GM19395 (cell line): ENCODE results near the gene TRIP12.
"Not testable (repeated sequence)": the region's sequence is repeated elsewhere in the genome, so short reads cannot be mapped to it uniquely, and the experiment has no call there.

Source experiments
- ATAC-seq: cut with Tn5 transposase; IDR thresholded peaks from one replicate; pipeline ENCODE4 v1.9.1; 2021; ENCODE audit warnings: mild to moderate bottlenecking, moderate library complexity; ENCODE audit not compliant: unreplicated experiment

TRIP12 gene

GRCh38 chr2:229879191-229879950, 42.4 kb downstream of the TRIP12 start:
- no peak for ATAC-seq

- no peak for ATAC-seq
These were observed 46.3 kb downstream of the TRIP12 start for GRCh38 chr2:229875549-229875948.

GRCh38 chr2:229874647-229875046, 47.2 kb downstream of the TRIP12 start:
- ATAC-seq: no peak

GRCh38 chr2:229873123-229873581, 48.7 kb downstream of the TRIP12 start:
- ATAC-seq: peak; percentile 90

GRCh38 chr2:229870903-229871656, 50.7 kb downstream of the TRIP12 start:
- no peak for ATAC-seq

- no peak for ATAC-seq
These were observed 52.6 kb downstream of the TRIP12 start for GRCh38 chr2:229869226-229869625.

GRCh38 chr2:229868794-229869193, 53.0 kb downstream of the TRIP12 start:
- no peak for ATAC-seq

- no peak for ATAC-seq
These were observed 56.8 kb downstream of the TRIP12 start for GRCh38 chr2:229865033-229865432.

- ATAC-seq: no peak
These were observed 60.4 kb downstream of the TRIP12 start for GRCh38 chr2:229861431-229861830.

- ATAC-seq: no peak
These were observed 61.5 kb downstream of the TRIP12 start for GRCh38 chr2:229860334-229860733.

GRCh38 chr2:229858351-229858750, 63.5 kb downstream of the TRIP12 start:
- ATAC-seq: no peak

GRCh38 chr2:229857634-229858033, 64.2 kb downstream of the TRIP12 start:
- ATAC-seq: no peak

GRCh38 chr2:229856413-229856812, 65.4 kb downstream of the TRIP12 start:
- peak; percentile 91 for ATAC-seq

- no peak for ATAC-seq
These were observed 66.7 kb downstream of the TRIP12 start for GRCh38 chr2:229855116-229855515.

GRCh38 chr2:229852565-229852964, 69.2 kb downstream of the TRIP12 start:
- peak; percentile 87 for ATAC-seq

- ATAC-seq: no peak
These were observed 69.9 kb downstream of the TRIP12 start for GRCh38 chr2:229851870-229852269.

GRCh38 chr2:229850355-229851275, 71.2 kb downstream of the TRIP12 start:
- not testable (repeated sequence) for ATAC-seq

- ATAC-seq: no peak
These were observed 72.7 kb downstream of the TRIP12 start for GRCh38 chr2:229849073-229849472.

GRCh38 chr2:229843613-229844012, 78.2 kb downstream of the TRIP12 start:
- ATAC-seq: no peak

GRCh38 chr2:229838729-229839128, 83.1 kb downstream of the TRIP12 start:
- no peak for ATAC-seq

GRCh38 chr2:229836847-229837246, 85.0 kb downstream of the TRIP12 start:
- ATAC-seq: no peak
